Effector memory CD4-positive, alpha-beta T cell (primary cell): Measurements from ENCODE around the gene HIP1.
"Not testable (repeated sequence)": the region's sequence is repeated elsewhere in the genome, so short reads cannot be mapped to it uniquely, and the experiment has no call there.

Experiments used
- DNase-seq, 3 donors: peaks; one replicate each; pipeline ENCODE4 v3.0.0-alpha.2; 2020
- H3K27ac ChIP-seq: 2 replicates; pipeline ENCODE4 v1.7.0; 2013; ENCODE audit warnings: mild to moderate bottlenecking, low read length, moderate library complexity; ENCODE audit not compliant: insufficient read depth, poor library complexity, severe bottlenecking
- H3K27me3 ChIP-seq: replicated peaks from 2 replicates; pipeline ENCODE4 v1.7.0; 2013; ENCODE audit warnings: mild to moderate bottlenecking, low read length; ENCODE audit not compliant: insufficient read depth, control insufficient read depth, poor library complexity, severe bottlenecking
- H3K36me3 ChIP-seq: 2 replicates; pipeline ENCODE4 v1.7.0; 2013; ENCODE audit warnings: mild to moderate bottlenecking, low read length, moderate library complexity; ENCODE audit not compliant: control insufficient read depth, insufficient read depth
- H3K4me1 ChIP-seq: 2 replicates; pipeline ENCODE4 v1.7.0; 2013; ENCODE audit warnings: low read length, mild to moderate bottlenecking; ENCODE audit not compliant: control insufficient read depth, insufficient read depth, poor library complexity, severe bottlenecking
- H3K4me3 ChIP-seq: 2 replicates; pipeline ENCODE4 v1.7.0; 2013; ENCODE audit warnings: low read length, low read depth, mild to moderate bottlenecking; ENCODE audit not compliant: insufficient read depth, poor library complexity, severe bottlenecking
- H3K9me3 ChIP-seq: 2 replicates; pipeline ENCODE4 v1.7.0; 2013; ENCODE audit warnings: mild to moderate bottlenecking, low read length, moderate library complexity; ENCODE audit not compliant: control insufficient read depth

HIP1 gene

DNA sequence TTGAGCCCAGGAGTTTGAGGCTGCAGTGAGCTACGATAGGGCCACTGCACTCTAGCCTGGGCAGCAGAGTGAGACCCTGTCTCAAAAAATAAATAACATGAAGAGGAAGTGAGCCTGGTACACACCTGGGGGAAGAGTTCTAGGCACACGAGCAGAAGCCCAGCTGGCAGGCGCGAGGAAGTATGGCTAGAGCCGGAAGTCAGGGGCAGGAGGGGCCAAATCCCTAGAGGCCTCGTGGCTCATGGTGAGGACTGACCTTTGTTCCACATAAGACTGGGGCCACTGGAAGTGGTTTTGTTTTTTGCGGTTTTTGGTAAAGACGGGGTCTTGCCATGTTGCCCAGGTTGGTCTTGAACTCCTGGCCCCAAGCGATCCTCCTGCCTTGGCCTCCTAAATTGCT lies 117.6 kb downstream of the HIP1 start:
- no peaks in the 10 kb centered on the region for H3K9me3 ChIP-seq
- DNase-seq = no peak
- peaks cover 10% of the 10 kb centered on the region for H3K4me1 ChIP-seq
- H3K27me3 ChIP-seq = no peaks in the 10 kb centered on the region
- no peaks in the 10 kb centered on the region for H3K36me3 ChIP-seq
- H3K4me3 ChIP-seq = no peak overlapping the region
- no peak overlapping the region for H3K27ac ChIP-seq

DNA sequence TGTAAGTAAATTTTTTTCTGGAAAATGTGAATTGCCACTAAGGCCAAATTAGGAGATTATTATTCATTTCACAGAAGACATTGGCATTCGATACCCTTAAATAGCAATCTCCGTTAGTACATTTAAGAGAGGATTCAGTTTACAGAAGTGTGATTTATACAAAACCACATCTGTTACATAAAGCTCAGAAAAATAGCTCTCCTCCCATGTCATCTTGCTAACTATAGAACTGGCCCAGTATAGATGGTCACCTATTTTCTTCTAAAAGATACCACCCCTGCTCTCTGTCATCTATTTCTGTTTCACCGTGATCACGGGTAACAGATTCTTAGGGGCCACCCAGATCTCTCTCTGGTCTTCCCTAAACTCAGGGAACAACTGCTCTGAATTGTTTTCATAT lies 119.1 kb downstream of the HIP1 start:
- no peaks in the 10 kb centered on the region for H3K36me3 ChIP-seq
- H3K27ac ChIP-seq = no peak overlapping the region
- no peak for DNase-seq
- no peaks in the 10 kb centered on the region for H3K9me3 ChIP-seq
- no peaks in the 10 kb centered on the region for H3K27me3 ChIP-seq
- H3K4me1 ChIP-seq = peaks cover 10% of the 10 kb centered on the region
- H3K4me3 ChIP-seq = no peak overlapping the region

DNA sequence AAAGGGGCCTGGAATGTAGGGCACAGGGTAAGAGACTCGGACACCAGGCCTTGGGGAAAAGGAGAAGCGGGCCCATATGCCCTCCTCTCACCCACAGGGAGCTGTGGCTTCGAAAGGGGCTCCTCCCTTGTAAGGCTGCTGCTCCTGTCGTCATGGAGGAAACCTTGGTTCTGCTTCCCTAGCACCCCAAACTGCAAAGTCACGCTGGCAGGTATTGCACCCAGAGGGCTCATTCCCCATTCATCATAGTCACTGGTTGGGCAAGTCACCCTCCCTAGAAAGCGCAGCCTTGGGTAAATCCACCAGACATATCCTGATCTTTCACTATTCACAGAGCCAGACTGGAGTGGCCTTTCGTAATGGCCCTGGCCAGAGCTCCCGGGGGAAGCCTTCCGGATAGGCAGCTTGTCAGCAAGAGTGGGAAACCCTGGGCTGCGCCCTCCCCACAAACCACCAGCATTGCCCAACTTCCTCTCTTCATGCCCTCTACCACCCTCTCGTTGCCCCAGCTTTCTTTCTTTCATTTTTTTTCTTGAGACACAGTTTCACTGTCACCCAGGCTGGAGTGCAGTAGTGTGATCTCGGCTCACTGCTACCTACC lies 121.0 kb downstream of the HIP1 start:
- Histone ChIP-seq H3K9me3 (no peaks in the 10 kb centered on the region), H3K4me3 (peak overlapping the region; percentile 13), H3K36me3 (no peaks in the 10 kb centered on the region), H3K27me3 (no peaks in the 10 kb centered on the region), H3K4me1 (peaks cover 10% of the 10 kb centered on the region), H3K27ac (no peak overlapping the region)
- peak; percentile 26 to 40 (median 33) for DNase-seq

DNA sequence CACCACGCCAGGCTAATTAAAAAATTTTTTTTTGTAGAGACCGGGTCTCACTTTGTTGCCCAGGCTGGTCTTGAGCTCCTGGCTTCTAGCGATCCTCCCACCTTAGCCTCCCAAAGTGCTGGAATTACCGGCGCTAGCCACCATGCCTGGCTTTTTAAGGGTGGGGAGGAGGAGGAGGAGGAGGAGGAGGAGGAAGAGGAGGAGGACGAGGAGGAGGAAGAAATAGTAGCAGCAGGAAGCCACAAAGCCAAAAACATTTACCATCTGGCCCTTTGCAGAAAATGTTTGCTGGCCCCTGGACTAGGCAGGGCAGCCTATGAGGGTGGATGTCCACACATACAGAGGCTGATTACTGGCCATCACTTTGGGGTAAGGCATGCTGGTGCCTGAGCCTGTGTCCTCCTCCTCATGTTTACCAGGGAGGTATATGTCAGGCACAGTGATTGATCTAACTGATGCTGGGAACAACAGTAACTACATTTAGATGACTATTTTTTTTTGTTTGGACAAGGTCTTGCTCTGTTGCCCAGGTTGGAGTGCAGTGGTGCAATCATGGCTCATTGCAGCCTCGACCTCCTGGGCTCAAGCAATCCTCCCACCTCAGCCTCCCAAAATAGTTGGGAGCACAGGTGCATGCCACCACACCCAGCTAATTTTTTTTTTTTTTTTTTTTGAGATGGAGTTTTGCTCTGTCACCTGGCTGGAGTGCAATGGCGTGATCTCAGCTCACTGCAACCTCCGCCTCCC lies 122.1 kb downstream of the HIP1 start:
- H3K27ac ChIP-seq = no peak overlapping the region
- no peaks in the 10 kb centered on the region for H3K36me3 ChIP-seq
- H3K9me3 ChIP-seq = no peaks in the 10 kb centered on the region
- no peak for DNase-seq
- H3K4me1 ChIP-seq = peaks cover 10% of the 10 kb centered on the region
- no peak overlapping the region for H3K4me3 ChIP-seq
- no peaks in the 10 kb centered on the region for H3K27me3 ChIP-seq

DNA sequence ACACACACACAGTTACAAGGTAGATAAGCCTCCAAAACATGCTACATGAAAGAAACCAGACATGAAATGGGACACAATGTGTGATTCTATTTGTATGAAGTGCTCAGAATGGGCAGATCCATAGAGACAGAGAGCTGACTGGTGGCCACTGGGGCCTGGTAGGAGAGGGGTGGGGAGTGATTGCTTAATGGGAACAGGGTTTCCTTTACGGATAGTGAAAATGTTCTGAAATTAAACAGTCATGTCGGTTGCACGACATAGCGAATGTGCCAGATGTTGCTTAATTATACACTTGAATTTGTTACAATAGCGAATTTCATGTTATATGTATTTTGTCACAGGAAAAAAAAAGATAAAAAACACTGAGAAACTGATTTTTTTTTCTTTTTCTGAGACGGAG lies 124.3 kb downstream of the HIP1 start:
- Histone ChIP-seq H3K4me3 (no peak overlapping the region), H3K36me3 (no peaks in the 10 kb centered on the region), H3K27me3 (no peaks in the 10 kb centered on the region), H3K9me3 (no peaks in the 10 kb centered on the region), H3K4me1 (peaks cover 10% of the 10 kb centered on the region), H3K27ac (no peak overlapping the region)
- no peak for DNase-seq

DNA sequence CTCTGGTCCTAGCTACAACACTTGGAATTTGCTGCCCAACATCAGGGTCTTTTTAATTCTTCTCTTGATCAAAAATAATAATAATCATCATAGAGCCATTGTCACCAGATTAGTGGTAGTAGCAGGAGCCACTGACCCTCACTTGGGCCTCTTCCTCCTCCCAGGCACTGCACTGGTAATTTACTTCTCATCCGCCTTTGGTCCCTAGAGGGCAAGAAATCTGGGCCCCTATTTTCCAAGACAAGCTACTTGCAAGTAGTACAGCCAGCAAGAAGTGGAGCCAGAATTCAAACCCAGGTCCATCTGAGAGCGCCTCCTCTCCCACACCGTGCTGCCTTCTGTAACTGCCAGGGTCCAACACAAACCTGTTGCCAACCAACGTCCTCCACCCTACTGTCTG lies 125.4 kb downstream of the HIP1 start:
- Histone ChIP-seq H3K4me3 (no peak overlapping the region), H3K27me3 (no peaks in the 10 kb centered on the region), H3K4me1 (peaks cover 10% of the 10 kb centered on the region), H3K9me3 (no peaks in the 10 kb centered on the region), H3K36me3 (no peaks in the 10 kb centered on the region), H3K27ac (no peak overlapping the region)
- DNase-seq = no peak

DNA sequence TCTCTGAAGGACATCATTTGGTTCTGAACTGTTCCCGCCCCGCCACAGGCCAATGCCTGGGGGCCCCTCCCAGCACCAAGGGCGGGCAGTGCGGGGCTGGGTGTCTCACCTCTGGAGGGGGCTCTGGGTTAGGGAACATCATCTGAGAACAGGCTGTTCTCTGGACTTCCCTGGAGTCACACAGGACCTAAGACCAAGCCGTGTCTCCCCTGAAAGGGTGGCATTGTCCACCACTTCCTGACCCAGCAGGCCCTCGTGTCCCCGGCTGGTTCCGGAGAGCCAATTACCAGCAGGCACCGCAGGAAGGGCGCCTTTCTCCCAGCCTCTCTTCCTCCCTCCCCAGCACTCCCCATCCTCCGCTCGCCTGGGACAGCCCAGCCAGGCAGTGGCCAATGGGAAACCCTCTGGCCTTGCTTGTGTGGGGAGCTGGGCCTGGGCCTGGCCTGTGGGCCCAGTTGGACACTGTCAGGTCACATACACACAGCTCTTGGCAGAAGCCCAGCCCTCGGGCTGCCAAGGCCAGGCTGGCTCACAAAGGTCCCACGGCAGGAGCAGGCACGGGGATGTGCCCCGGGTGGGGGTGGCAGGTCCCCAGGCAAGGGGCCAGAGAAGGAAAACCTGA lies 127.1 kb downstream of the HIP1 start:
- Histone ChIP-seq H3K4me3 (no peak overlapping the region), H3K9me3 (no peaks in the 10 kb centered on the region), H3K27me3 (no peaks in the 10 kb centered on the region), H3K4me1 (no peaks in the 10 kb centered on the region), H3K27ac (no peak overlapping the region), H3K36me3 (no peaks in the 10 kb centered on the region)
- DNase-seq = peak in 1 of 3 donors; percentile 2

DNA sequence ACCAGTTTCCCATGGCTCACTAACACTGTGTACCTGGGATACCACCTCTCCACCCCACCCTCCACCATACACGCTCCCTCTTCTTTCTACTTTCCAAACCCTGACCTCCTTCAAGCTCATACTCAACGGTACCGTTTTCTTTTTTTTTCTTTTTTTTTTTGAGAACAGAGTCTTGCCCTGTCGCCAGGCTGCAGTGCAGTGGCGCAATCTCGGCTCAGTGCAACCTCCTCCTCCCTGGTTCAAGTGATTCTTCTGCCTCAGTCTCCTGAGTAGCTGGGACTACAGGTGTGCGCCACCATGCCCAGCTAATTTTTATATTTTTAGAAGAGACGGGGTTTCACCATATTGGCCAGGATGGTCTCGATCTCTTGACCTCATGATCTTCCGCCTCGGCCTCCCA lies 129.3 kb downstream of the HIP1 start:
- not testable (repeated sequence) for H3K27ac ChIP-seq, H3K9me3 ChIP-seq, H3K4me3 ChIP-seq, H3K27me3 ChIP-seq, DNase-seq, H3K4me1 ChIP-seq, H3K36me3 ChIP-seq

DNA sequence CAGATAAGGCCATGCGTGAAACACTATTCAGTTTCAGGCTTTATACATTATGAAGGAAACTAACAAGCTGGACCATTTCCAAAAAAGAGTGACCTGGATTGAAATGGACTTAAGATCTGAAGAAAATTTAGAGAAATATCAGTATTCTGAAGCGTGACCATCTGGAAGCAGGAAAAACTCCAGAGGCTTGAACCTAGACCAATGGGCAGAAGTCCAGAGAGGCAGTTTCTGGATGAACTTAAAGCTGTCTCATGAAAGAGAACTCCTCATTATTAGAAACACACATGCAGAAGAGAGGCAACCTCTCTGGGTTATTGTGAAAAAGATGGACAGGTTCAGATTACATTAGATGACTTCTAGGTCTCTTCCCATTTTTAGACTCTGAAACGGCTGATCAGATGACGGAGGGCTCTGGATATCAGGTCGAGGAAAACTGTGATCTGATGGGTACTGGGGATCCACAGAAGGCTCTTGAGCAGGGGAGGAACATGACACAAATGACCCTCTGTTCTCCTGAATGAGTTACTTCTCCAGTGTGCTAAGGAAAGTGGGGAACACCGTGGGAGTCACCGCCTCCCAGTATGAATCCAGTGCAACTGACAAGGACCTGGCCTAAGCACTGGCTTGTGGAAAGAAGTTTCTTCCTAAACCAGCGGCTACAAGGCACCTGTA lies 130.2 kb downstream of the HIP1 start:
- no peak overlapping the region for H3K27ac ChIP-seq
- no peak for DNase-seq
- no peaks in the 10 kb centered on the region for H3K36me3 ChIP-seq
- H3K4me3 ChIP-seq = no peak overlapping the region
- no peaks in the 10 kb centered on the region for H3K27me3 ChIP-seq
- H3K4me1 ChIP-seq = no peaks in the 10 kb centered on the region
- no peaks in the 10 kb centered on the region for H3K9me3 ChIP-seq

DNA sequence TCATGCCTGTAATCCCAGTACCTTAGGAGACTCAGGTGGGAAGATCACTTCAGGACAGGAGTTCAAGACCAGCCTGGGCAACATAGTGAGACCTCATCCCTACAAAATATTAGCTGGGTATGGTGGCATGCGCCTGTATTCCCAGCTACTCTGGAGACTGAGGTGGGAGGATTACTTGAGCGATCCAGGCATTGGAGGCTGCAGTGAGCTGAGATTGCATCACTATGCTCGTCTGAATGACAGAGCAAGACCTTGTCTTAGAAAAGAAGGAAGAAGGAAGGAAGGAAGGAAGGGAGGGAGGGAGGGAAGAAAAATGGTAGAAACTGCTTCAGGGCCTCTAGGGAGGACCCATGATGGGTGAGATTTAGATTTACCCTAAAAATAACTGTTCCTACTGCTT lies 134.3 kb downstream of the HIP1 start:
- Histone ChIP-seq H3K27me3 (no peaks in the 10 kb centered on the region), H3K4me3 (no peak overlapping the region), H3K4me1 (no peaks in the 10 kb centered on the region), H3K9me3 (no peaks in the 10 kb centered on the region), H3K36me3 (no peaks in the 10 kb centered on the region), H3K27ac (no peak overlapping the region)
- DNase-seq = no peak
